GM20431 (cell line): Measurements from ENCODE around the gene SEPTIN12.

Experiments
- in situ Hi-C: fragments of 300-500 bp; cut with MseI, MboI; formaldehyde crosslinking; loops from one replicate; pipeline ENCODE4 v1.15.0; 2020; ENCODE audit warnings: low sequenced_read_pairs; ENCODE audit not compliant: unreplicated experiment

SEPTIN12 gene, protein sequence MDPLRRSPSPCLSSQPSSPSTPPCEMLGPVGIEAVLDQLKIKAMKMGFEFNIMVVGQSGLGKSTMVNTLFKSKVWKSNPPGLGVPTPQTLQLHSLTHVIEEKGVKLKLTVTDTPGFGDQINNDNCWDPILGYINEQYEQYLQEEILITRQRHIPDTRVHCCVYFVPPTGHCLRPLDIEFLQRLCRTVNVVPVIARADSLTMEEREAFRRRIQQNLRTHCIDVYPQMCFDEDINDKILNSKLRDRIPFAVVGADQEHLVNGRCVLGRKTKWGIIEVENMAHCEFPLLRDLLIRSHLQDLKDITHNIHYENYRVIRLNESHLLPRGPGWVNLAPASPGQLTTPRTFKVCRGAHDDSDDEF

DNA sequence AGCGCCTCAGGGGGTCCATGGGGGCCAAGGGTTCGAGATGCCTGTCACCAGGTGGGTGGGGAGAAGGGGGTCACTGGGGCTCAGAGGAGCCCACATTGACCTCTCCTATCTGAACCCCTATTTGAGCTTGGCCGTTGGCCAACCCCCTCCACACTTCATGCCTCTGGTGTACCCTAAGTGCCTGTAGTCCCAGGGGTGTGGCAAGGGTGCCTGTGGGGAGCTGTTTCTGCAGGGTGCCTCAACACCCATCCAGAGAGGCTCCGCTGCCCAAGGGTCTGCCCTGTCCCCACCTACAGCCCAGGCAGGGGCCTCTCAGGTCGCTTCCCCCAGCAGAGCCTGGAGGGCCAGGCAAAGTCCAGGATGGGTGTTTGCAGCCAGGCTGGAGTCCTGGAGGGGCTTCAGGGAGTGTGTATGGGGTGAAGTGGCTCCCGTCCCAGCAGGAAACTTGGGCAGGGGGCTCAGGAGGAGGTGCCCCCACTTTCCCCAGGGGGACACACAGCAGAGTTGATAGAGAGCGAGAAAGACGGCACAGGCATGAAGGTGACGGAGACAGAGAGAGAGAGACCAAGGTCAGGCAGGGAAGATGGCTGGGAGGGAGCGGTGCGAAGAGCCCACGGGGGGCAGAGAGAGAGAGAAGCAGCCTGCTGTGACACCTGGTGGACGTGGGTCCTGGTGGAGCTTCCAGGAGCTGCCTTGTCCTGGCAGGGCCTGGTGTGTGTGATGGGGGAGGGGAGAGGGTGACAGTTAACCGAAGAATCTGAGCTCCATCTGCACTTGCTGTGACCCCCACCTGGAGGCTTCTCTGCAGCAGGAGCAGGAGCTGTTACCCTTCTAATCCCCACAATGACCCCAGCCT is at the start of gene SEPTIN12:
Gene SEPTIN12, minus strand, starts transcription at position 719 of the 856 bp plus-strand sequence. Its CDS starts 700 bp downstream, at position 19.
- in situ Hi-C loops: no loop called here

DNA sequence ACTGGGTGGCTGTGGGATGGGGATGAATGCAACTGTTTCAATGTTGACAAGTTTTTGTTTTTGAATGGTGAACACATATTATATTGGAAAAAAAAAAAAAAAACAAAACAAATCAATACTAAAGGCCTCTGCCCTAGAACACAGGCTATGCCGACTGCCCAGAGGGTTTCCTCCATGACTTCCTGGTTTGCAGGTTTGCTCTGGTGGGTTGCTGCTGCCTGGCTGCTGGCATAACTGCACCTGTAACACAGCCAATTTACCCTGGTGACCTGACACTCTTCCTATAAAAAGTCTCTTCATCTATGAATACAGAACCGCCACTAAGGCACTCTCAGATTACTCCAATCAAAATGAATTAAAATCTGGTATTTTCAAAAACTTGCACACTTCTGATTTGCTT is 48.6 kb upstream of the SEPTIN12 start:
- in situ Hi-C loops: no loop called here

DNA sequence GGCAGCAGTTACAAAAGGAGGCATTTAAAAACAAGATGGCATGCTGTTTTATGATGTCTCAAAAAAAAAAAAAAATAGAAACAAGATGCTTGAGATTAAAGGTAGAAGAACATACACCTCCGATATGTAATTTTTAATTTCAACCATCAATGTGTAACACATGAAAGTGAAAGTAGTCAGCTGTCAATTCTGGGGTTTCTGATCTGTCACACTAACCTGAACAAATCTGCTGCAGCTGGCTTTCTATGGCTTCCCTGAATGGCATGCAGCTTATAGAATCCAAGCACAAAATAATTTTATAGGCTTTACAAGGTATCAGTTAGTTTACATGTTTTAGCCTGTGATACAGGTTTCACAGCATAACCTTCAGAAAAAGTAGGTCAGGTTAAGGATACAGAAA is 45.4 kb upstream of the SEPTIN12 start:
- in situ Hi-C loops: no loop called here

DNA sequence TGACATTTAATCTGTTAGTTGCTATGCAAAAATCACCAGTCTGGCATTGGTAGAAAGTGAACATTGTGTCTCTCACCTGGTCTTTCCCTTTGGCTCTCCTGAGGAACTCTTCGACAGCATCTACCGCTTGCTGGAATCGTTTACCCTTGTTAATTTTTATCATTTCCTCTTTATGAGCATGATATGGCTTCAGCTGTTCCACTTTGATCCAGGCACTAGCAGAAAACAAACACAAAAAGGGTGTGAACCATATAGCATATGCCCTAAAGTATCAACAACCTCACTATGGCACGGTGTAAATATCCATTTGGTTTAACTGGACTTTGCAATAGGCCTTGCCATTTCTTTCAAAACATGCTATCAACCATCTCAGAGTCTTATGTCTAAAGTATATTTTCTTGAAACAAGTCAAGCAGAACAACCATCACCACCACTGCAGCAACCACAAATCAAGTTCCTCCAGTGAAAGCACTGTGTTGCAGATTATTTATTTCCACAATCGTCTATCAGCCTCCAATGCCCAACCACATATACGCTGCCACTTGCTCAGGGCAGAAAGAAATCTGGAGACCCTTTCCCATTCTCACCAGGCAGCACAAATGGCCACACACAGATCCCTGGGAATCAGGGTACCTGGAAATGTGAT is 44.7 kb upstream of the SEPTIN12 start:
- in situ Hi-C loops: no loop called here

DNA sequence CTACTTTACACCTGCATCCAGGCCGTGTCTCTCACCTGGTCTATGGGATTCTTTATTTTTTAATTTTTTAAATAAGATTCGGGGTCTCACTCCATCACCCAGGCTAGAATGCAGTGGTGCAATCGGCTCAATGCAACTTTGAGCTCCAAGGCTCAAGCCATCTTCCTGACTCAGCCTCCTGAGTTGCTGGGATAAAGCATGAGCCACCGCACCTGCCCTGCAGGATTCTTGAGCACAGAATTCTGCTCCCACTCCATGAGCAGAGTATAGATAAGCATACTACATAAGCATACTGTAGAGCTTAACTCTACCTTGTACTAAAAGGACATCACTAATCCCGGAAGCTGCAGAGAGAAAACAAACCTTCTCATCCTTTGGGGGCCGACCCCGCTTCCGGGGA is 43.5 kb upstream of the SEPTIN12 start:
- in situ Hi-C loops: no loop called here

DNA sequence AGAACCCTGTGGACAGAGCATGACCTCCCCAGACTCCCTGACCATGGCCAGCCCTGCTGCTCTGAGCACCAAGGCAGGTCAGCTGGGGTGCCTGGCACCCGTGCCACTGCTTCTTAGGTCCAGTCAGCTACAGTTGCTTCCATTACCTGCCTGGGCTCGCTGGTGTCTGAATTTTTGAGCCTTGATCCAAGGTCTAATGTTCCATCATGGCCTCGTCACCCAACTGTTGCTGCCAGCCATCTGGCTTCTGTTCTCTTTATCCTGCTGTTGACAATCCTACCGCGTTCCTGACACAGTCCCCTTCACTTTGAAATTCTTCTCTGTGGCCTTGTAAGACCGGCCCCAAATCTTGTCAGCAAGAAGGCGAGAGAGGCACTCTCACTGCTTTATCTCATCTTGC is 42.3 kb upstream of the SEPTIN12 start:
- in situ Hi-C loops: no loop called here

DNA sequence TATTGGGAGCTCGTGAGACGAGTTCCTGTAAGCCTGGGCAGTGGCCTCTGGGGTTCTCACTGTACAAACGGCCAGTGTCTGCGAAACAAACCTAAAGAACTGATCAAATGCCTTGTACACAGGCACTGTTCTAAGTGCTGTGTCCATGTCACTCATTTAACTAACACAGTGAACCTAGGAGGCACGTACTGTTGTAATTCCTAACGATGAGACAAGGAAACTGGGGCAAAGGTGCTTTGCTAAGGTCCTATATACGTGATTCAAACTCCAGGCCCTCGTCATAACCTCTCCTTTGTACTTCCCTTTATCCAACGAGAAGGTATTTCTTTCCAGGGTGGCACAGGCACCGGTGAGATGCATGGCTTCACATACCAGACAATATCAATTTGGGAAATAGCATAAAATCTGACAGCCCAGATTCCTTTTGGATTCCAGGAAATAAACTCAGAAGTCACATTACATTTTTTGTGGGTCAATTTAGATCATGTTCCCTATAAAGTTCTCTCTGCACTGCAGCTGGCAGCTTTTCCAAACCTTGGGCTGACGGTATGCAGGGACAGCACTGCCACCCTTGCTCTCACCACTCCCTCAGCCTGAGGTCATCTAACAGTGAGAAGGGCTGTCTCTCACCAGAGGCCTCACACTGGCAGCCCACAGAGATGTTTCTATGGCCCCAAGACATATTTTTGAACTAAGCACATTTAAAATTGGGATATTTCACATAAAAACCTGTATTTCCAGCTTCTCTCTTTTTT is 40.6 kb upstream of the SEPTIN12 start:
- in situ Hi-C loops: no loop called here

DNA sequence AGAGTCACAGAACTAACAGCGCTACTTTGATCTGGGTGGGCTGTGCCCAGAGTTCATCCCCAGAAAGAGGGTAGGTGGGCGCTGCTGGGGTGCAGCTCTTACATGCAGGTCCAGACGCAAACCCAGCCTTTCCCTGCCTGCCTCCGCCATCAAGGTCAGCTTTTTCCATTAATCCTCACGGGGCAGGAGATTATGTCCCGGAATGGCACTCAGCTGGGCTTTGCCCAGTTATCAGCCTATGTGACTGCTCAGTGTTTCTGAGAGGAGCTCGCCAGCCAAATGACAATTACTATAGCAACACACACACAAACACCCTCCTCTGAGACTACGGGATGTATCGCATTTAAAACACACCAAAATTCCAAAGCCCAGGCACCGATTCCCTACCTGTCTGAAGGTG is 38.8 kb upstream of the SEPTIN12 start:
- in situ Hi-C loops: no loop called here

DNA sequence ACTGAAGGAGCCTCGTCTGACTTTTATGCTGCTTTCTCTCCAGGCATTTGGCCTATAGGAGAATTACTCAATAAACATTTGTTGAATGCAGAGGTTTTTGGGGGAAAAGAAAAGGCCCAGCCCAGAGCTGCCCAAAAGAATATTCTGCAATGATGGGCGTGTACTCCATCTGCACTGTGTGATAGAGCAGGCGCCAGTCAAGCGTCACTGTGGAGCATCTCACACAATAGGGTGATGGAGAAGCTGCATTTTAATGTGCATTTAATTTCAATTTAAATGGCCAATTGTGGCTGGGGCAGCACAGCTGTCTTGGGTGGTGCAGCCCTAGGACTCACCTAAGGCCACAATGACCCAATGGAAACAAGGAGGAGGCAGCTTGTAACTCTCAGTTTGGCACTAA is 38.4 kb upstream of the SEPTIN12 start:
- in situ Hi-C loops: no loop called here

DNA sequence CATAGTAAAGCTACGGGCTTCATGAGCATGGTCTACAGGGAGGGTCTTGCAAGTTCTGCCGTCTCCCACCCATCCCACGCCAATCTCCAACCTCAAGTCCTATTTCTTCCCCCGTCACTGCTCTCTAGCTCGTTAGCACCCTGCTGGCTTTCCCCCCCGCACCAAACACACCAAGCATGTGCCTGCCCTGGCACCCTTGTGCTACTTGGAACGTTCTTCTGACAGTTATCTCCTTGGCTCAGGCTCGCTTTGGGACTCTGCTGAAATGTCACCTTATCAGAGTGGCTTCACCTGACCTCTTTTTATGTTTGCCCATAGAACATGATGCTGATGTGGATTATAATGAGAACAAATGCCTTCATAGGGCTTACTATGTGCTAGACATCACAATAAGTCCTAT is 37.1 kb upstream of the SEPTIN12 start:
- in situ Hi-C loops: no loop called here

DNA sequence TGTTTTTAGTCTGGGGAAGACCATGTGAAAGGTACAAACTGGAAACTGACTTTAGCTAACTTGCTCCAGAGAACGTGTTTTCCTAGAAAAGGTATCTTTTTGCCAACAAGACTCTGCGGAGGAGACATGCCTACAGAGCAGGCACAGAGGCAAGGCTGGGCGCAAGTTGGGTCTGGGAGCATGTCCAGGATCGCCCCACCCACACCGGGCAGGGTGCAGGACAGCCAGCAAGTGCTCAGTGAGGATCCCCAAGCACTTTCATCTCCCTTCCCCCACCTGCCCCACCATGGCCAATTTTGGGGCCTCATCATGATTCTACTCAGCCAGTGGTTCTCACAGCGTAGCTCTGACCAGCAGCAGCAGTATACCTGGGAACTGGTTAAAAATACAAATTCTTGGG is 32.5 kb upstream of the SEPTIN12 start:
- in situ Hi-C loops: no loop called here

DNA sequence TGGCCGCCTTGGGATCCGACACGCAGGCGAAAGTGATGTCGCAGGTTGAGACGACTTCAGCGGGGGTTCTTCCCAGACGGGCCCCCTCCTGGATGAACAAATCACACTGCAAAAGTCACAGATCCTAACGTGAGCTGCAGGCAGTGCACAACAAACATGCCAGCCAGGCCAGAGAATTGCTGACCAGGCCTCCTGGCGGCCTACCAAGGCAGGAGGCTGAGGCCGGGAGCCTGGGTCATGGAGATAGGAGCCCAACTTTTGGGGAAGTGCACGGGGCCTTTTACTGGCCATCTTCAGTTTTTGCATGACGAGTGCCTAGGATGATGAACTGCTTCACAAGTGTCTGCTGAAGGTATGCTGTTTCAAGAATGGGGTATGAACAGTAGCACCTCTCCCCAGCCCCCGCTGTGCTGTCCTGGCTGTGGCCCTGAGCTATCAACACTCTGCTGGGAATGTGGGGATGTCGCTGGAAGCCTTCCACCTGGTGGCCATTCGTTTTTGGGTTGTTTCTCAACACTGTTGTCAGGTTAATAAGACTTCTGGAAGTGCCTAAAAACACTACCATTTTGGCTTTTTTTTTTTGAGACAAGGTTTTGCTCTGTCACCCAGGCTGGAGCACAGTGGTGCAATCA is 26.5 kb upstream of the SEPTIN12 start:
- in situ Hi-C loops: no loop called here

DNA sequence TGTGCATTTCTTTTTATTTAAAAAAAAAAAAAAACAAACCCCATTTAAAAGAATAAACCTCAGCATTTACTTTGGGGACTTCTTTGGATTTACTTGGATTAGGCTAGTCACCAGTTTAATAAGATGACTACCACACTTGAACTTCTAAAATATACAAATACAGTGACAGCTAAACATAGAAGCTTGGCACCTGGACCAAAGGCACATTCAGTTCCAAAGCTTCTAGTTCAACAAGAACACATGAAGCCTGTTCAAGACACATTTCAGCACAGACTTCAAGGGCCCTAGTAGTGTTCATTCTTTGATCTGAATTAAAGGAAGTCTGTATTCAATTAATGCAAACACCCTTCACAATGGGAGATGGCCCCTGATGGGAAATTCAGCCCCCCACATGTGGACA is 25.9 kb upstream of the SEPTIN12 start:
- in situ Hi-C loops: no loop called here

DNA sequence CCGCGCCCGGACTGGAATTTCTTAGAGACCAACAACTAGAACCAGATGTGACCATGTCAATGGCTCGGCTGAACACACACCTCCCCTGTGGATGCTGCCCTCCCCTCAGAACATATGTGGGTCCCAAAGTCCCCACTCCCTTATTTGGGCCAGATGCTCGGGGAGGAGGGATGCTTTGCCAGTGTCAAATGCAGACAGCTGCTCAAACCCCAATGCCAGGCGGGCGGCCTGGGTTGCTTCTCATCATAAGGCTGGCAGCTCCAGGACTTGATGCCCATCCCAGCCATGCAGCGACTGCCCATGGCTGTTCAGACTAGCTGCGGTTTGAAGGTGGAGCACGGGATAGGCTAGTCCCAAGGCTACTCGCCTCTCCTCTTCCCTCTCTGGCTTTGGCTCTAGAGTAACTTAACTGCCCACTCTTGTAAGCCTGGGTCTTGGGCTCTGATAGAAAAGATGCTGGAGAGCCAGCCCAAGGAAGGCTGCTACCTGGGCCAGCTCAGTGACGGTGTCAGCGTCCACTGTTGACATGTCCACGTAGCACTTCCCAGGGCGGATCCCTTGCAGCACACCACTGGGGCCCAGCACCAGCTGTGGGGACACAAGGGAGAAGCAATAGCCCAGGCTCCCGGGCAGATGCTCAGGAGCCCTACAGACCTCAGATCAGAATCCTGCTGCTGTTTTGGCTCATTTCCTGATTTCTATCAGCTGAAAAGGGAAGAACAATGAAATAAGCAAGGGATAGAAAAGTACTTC is 25.3 kb upstream of the SEPTIN12 start:
- in situ Hi-C loops: no loop called here

DNA sequence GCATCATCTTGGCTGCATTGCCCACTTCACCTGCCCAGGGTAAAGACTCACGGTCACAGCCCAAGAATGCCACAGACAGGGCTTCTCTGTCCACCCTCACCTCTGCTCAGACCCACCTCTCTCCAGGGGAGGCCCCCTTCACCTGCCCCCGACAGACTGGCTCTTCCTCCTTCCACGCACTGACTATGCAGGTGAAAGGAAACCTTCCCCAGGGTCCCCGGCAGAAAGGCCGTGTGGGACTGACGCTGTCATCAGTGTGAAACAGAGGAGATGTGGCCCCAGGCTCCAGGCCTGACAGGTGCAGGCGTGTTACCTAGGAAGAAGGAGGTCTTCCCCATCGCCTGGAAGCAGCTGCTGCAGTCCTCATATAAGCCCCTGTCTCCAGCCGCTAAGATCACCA is 23.6 kb upstream of the SEPTIN12 start:
- in situ Hi-C loops: no loop called here

DNA sequence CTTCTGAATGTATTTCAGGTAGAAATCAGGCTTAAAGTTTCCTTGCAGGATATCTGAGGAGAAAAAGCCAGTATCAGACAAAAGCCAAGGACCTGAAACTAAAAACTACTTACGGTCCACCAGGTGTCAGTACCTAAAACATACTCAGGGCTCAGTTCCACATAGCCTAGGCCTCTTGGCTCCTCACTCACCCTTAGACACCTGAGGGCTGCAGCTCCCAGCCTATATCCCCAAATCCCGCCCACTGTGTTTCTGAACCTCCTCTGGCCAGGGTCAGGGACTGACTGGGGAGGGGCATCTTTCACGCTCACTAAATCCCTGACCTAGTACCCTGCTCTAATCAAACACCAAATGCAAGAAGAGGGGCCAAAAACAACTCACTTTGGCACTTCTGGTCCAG is 23.1 kb upstream of the SEPTIN12 start:
- in situ Hi-C loops: no loop called here

DNA sequence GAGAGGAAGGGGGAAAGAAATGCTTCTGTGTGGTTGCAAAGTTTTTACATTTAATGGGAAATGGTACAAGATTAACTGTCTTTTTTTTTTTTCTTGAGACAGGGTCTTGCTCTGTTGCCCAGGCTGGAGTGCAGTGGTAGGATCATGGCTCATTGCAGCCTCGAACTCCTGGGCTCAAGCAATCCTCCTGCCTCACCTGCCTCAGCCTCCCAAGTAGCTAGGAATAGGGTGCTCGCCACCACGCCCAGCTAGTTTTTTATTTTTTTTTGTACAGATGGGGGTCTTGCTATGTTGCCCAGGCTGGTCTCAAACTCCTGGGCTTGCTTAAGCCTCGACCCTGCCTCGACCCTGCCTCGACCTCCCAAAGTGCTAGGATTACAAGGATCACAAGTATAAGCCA is 18.1 kb upstream of the SEPTIN12 start:
- in situ Hi-C loops: no loop called here

DNA sequence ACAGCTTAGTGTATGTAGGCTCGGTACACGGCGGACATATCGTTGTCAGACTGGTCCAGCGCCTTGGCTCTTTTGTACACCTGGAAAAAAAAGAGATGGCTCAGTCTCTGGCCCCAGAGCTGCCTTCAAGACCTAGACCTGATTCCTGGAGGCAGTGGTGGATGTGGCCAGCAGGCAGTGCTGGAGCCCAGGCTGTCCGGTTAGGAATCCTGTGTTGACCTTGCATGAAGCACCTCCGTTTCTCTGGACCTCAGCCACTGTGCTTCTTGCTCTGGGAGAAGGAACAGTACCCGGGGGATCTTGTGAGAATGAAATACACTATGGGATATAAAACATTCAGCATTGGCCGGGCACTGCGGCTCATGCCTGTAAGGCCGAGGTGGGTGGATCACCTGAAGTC is 17.1 kb upstream of the SEPTIN12 start:
- in situ Hi-C loops: no loop called here
